Heart right ventricle (tissue), 16 donors: ENCODE results near the gene PRR5L. TPM values are rescaled to one million over a fixed set of nuclear protein-coding genes. Genes with fewer than 3 reads are reported as not detected.

Experiments
- ATAC-seq, 8 donors: fragments of 200-7000 bp; cut with Tn5 transposase; one replicate each; pipeline ENCODE4 v1.9.1; 2020; ENCODE audit warnings: mild to moderate bottlenecking in 8 of 8, moderate library complexity in 8 of 8, moderate number of reproducible peaks in 1 of 8
- DNase-seq, 2 donors: peaks; one replicate each; pipeline ENCODE4 v3.0.0-alpha.2; 2020
- H3K27ac ChIP-seq, 10 donors: fragments of 200-600 bp; sonication (generic) in 2 of 10; one replicate each; pipeline versions ENCODE4 v1.5.0 to v1.8.0; 2020 to 2022; ENCODE audit warnings: mild to moderate bottlenecking in 3 of 10
- H3K27me3 ChIP-seq, 7 donors: fragments of 200-600 bp; one replicate each; pipeline ENCODE4 v1.8.0; 2021 to 2022; ENCODE audit warnings: mild to moderate bottlenecking in 2 of 7
- H3K36me3 ChIP-seq, 9 donors: fragments of 200-600 bp; sonication (generic) in 1 of 9; one replicate each; pipeline versions ENCODE4 v1.5.0 to v1.8.0; 2020 to 2022; ENCODE audit warnings: mild to moderate bottlenecking in 2 of 9
- H3K4me1 ChIP-seq, 9 donors: fragments of 200-600 bp; sonication (generic) in 1 of 9; one replicate each; pipeline versions ENCODE4 v1.5.0 to v1.8.0; 2020 to 2022; ENCODE audit warnings: mild to moderate bottlenecking in 4 of 9
- H3K4me3 ChIP-seq, 10 donors: fragments of 200-600 bp; sonication (generic) in 2 of 10; one replicate each; pipeline versions ENCODE4 v1.5.0 to v1.8.0; 2020 to 2022; ENCODE audit warnings: mild to moderate bottlenecking in 7 of 10, moderate library complexity in 2 of 10
- H3K9me3 ChIP-seq, 11 donors: fragments of 200-600 bp in 10 of 11; sonication (generic) in 2 of 11; one replicate each; pipeline versions ENCODE4 v1.5.0 to v1.8.0; 2013 to 2022; ENCODE audit warnings: mild to moderate bottlenecking in 2 of 11, control low read depth in 1 of 11, moderate library complexity in 1 of 11
- CTCF ChIP-seq, 9 donors: fragments of 200-600 bp; sonication (generic) in 2 of 9; IDR thresholded peaks; one replicate each; pipeline versions ENCODE4 v1.5.0 to v1.8.0; 2021 to 2022; ENCODE audit warnings: antibody characterized with exemption in 9 of 9, mild to moderate bottlenecking in 5 of 9, moderate library complexity in 1 of 9
- WGBS, 2 donors: extraction: QIAGEN DNeasy Blood & Tissue Kit; methylation state at CpG; one replicate each; pipeline ENCODE4 v1.1.7; 2013; ENCODE audit warnings: inconsistent platforms in 1 of 2; 5-methylcytosine and 5-hydroxymethylcytosine counted together
- intact Hi-C, 10 donors: fragments of 100-400 bp; cut with DNase I; formaldehyde crosslinking; loops; one replicate each; pipeline versions ENCODE4 v1.11.1 to v1.14.2; 2022
- polyA plus RNA-seq, 2 donors: library from polyadenylated mRNA; stranded (reverse); fragments of 200-250 nt; gene quantifications; one replicate each; pipeline ENCODE4 v1.2.3, GENCODE V29; 2013
- total RNA-seq, 10 donors: library from RNA; stranded (reverse); fragmentation: NEBNext Ultra II Directional in 3 of 10; extraction: Animal tissue kit (Norgen Biotek cat#: 25700) in 3 of 10; gene quantifications; one replicate each; pipeline versions ENCODE4 v1.2.1 to v1.2.4, GENCODE V29; 2021 to 2023
- donor health status: Arrhythmogenic right ventricular cardiomyopathy.
- donor health status: ischemic (EF 13 %, LVEDD 7.1; RV severe dilation, severe dysfunction).
- donor health status: healthy with polysubstance abuse.
- donor health status: DM: no; HTN: yes; CAD: no.
- donor health status: DM: no; HTN: no; CAD: no.
- donor health status: ischemic (EF 25% LVEDD 6.9; RV normal size, moderate dysfunction).
- donor health status: ischemic (EF 25% LVEDD 5.7; RV mildly dilated, moderate dysfunction).
- donor health status: healthy.
- donor health status: DM: yes; HTN: yes; CAD: no.
- donor health status: Ischemic cardiomyopathy.
- donor health status: ischemic (EF 35%, LVEDD 5.7; RV mildly dilated, moderate dysfunction).
- donor health status: nonischemic (EF 11% LVEDD 7.7; RV severe dilation, severe dysfunction).
- donor health status: DM: yes; HTN: yes; CAD: no.
- donor health status: PGD.
- donor health status: ischemic (EF 29% LVEDD 5.4; RV normal size, mild dysfunction).
- donor health status: nonischemic (EF 23%, LVEDD 6.1; RV moderate dilation, normal function).

The PRR5L gene
- total and polyA plus RNA-seq, 12 donors = 0.80 to 10.7 (median 2.4) TPM

GRCh38 chr11:36333897-36334296 lies 37.8 kb downstream of the PRR5L start:
- H3K4me1 ChIP-seq = no peaks in the 10 kb centered on the region
- H3K36me3 ChIP-seq = no peaks in the 10 kb centered on the region
- ATAC-seq (peak in 1 of 8 donors; percentile 42), DNase-seq (peak in 1 of 2 donors; percentile 11)
- no peak overlapping the region for H3K4me3 ChIP-seq
- no peaks in the 10 kb centered on the region for H3K27me3 ChIP-seq
- H3K27ac ChIP-seq = no peak overlapping the region
- 50 to 53% methylated on average over 2 of the region's 2 CpGs for WGBS, 2 donors
- intact Hi-C loops = no loop called here
- H3K9me3 ChIP-seq = no peaks in the 10 kb centered on the region
- no peak for TF ChIP-seq CTCF (IDR thresholded peaks at IDR 0.05)

DNA sequence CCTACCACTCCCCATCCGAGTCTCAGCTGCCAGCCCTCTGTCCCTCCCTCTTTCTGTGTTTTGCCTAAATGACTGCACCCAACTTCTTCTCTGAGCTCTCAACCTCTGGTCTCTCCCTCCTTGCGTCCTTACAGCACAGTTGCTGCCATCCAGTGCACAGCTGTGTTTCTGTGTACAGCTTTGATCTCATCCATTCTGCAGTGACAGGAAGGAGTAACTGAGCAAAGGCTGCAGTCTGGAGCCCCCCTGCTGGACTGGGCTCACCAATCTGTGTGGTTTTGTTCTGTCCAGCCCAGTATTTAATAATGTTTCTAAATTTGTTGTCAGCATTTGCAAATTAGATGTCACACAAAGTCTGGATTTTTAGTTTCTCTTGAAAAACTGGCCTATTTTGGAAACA lies 43.8 kb downstream of the PRR5L start:
- Histone ChIP-seq H3K27me3 (peaks cover 0 to 8% (median 0%) of the 10 kb centered on the region in 7 donors), H3K4me1 (no peaks in the 10 kb centered on the region), H3K27ac (no peak overlapping the region), H3K36me3 (no peaks in the 10 kb centered on the region), H3K9me3 (no peaks in the 10 kb centered on the region), H3K4me3 (no peak overlapping the region)
- DNase-seq (no peak), ATAC-seq (no peak)
- TF ChIP-seq CTCF (IDR thresholded peaks at IDR 0.05) = no peak
- 93% methylated on average over 2 of the region's 2 CpGs for WGBS, 2 donors
- intact Hi-C loops = no loop called here

DNA sequence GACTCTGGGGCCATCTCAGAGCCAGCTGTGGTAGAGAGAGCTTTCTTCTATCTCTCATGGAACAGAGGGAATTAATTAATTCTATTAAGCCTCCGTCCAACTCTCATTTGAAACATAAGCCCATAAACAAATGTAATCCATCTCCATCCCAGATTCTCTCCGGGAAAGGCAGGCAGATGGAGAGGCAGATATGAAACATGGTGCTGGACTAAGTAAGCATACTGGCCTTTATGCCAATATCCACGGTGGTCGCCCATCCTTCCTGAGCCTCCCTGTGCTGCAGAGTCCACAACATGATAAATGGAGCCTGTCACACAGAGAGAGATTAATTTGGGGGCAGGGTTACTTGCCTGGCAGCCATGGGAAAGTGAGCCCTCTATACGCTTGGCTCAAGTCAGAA lies 44.8 kb downstream of the PRR5L start:
- TF ChIP-seq CTCF (IDR thresholded peaks at IDR 0.05) = no peak

DNA sequence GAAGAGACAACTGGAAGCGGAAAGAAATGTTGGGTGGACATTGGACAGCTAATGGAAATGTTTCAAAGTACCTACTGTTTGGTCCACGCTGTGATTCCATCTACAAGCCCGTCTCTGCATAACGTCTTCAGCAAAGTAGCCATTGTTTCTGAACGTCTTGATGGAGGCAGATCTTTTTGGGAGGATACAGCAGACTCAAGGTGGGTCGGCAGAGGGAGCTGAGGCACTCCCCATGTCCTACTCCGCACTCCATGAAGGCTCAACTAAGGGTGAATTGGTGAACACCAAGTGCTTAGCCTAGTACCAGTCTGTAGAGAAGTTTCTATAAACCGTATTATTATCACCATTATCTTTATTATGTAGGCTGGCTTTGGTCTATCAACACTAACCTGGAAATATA lies 45.8 kb downstream of the PRR5L start:
- no peak for TF ChIP-seq CTCF (IDR thresholded peaks at IDR 0.05)
- Histone ChIP-seq H3K27me3 (peaks cover 0 to 8% (median 0%) of the 10 kb centered on the region in 7 donors), H3K4me3 (no peak overlapping the region), H3K4me1 (no peaks in the 10 kb centered on the region), H3K36me3 (no peaks in the 10 kb centered on the region), H3K27ac (no peak overlapping the region), H3K9me3 (no peaks in the 10 kb centered on the region)
- DNase-seq (no peak), ATAC-seq (no peak)
- intact Hi-C loops = no loop called here
- 80 to 85% methylated on average over 8 of the region's 8 CpGs for WGBS, 2 donors

More for the DNA sequence above, 44.8 kb downstream of the PRR5L start:
- no peak for DNase-seq
- no peaks in the 10 kb centered on the region for H3K36me3 ChIP-seq
- no peak for ATAC-seq
- no peak overlapping the region for H3K4me3 ChIP-seq
- H3K27me3 ChIP-seq = peaks cover 0 to 8% (median 0%) of the 10 kb centered on the region in 7 donors
- H3K27ac ChIP-seq = no peak overlapping the region
- WGBS, 2 donors = 73 to 81% methylated on average over 5 of the region's 5 CpGs
- H3K4me1 ChIP-seq = no peaks in the 10 kb centered on the region
- intact Hi-C loops = no loop called here
- no peaks in the 10 kb centered on the region for H3K9me3 ChIP-seq
